22Rv1 (cell line): ENCODE measurements around the gene RCOR3.

Experiments
- CTCF ChIP-seq: fragments of 450-650 bp; IDR thresholded peaks from 2 replicates; pipeline ENCODE4 v1.5.1; 2017; ENCODE audit warnings: mild to moderate bottlenecking
- ZFX ChIP-seq: fragments of 450-650 bp; IDR thresholded peaks from 2 replicates; pipeline ENCODE4 v1.6.1; 2017; ENCODE audit warnings: antibody characterized with exemption, borderline replicate concordance

- TF ChIP-seq CTCF (no peak), ZFX (no peak)
Measured at GRCh38 chr1:211339631-211340041, 80.5 kb downstream of the RCOR3 start.
